ENCODE data around the gene CORO2A.

- TF ChIP-seq CTCF (IDR thresholded peaks at IDR 0.05) (no peak), USF2 (IDR thresholded peaks at IDR 0.05; ENCODE audit: borderline replicate concordance, low read depth, low read length) (no peak), GATA2 (CRISPR knock-in tag; IDR thresholded peaks at IDR 0.05) (no peak), MXI1 (IDR thresholded peaks at IDR 0.05; ENCODE audit: low read depth, low read length) (no peak), FOXJ3 (CRISPR knock-in tag; IDR thresholded peaks at IDR 0.05) (no peak), FOSL2 (IDR thresholded peaks at IDR 0.05; ENCODE audit: borderline replicate concordance, low read depth) (no peak), CHD2 (IDR thresholded peaks at IDR 0.05; ENCODE audit: low read length, partially characterized antibody) (no peak), REST (IDR thresholded peaks at IDR 0.05; ENCODE audit: low read depth, low read length) (no peak), SIN3A (IDR thresholded peaks at IDR 0.05; ENCODE audit: borderline replicate concordance, low read depth, low read length) (no peak), USF1 (IDR thresholded peaks at IDR 0.05; ENCODE audit: borderline replicate concordance, low read depth) (no peak), IRF3 (IDR thresholded peaks at IDR 0.05; ENCODE audit: low read depth, low read length) (no peak)
Observed at GRCh38 chr9:98234245-98234825, 41.9 kb upstream of the CORO2A start.
